ENCODE data around the gene MTCL1. TPM values are rescaled to one million over a fixed set of nuclear protein-coding genes. Genes with fewer than 3 reads are reported as not detected.

MTCL1 gene
- total and polyA plus RNA-seq, 2 of the 8 experiments (the other 6 are each of a cell fraction or from before 2014, with no cell fraction given) = 16.6 to 60.8 TPM

DNA sequence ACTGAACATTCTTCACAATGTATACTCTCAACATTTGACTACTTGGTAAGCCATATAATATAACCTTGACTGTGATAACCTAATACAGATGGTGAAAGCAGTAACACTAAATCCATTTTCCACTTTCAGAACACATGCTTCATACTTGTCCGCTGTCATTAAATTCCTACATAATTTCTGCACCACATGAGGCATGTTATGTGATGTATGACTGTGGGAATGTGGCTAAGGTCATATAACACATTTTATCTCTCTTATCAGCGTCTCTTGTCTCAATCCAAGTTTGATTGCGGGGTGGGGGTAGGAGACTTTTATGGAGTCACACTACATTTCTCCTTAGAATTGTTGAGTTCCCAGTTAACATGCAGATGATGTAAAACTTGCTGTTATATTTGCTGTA is 110.9 kb downstream of the MTCL1 start:
- Histone ChIP-seq H3K9ac (replicated peaks in 1 of 4; ENCODE audit: extremely low read depth in 1 of 4, low read depth in 3 of 4, low read length in 3 of 4) (no peak overlapping the region), H3K27me3 (replicated peaks in 1 of 4; ENCODE audit: control insufficient read depth in 3 of 4, extremely low read depth in 1 of 4, insufficient read depth in 3 of 4, low read length in 3 of 4) (no peaks in the 10 kb centered on the region), H3K56ac (replicated peaks; ENCODE audit: insufficient read length, low read depth, low read length) (no peak overlapping the region), H3K27ac (ENCODE audit: low read depth, low read length) (no peak overlapping the region), H3K23me2 (ENCODE audit: low read depth, low read length) (no peaks in the 10 kb centered on the region), H4K5ac (ENCODE audit: insufficient read length, low read depth, low read length) (no peak overlapping the region), H2AK5ac (ENCODE audit: low read depth, low read length) (no peak overlapping the region), H3K9me3 (ENCODE audit: insufficient read depth in 2 of 2, low read depth in 1 of 2, low read length in 1 of 2) (no peaks in the 10 kb centered on the region), H3K23ac (ENCODE audit: insufficient read length) (no peak overlapping the region), H3K79me2 (ENCODE audit: control insufficient read depth in 1 of 2, insufficient read depth in 2 of 2, low read length in 2 of 2) (no peaks in the 10 kb centered on the region), H3K4me2 (ENCODE audit: insufficient read depth in 1 of 2, low read depth in 2 of 2, low read length in 2 of 2) (no peak overlapping the region), H3K36me3 (ENCODE audit: control insufficient read depth in 2 of 4, insufficient read depth in 4 of 4, low read length in 3 of 4) (peaks cover 7 to 58% (median 28%) of the 10 kb centered on the region in 4 experiments), H3K79me1 (ENCODE audit: low read depth, low read length) (no peaks in the 10 kb centered on the region), H3K4ac (replicated peaks; ENCODE audit: insufficient read length, low read depth, low read length) (no peak overlapping the region), H3K4me3 (ENCODE audit: extremely low read depth in 1 of 4, insufficient read depth in 2 of 4, low read depth in 3 of 4, low read length in 4 of 4) (no peak overlapping the region), H2BK5ac (ENCODE audit: low read depth, low read length) (no peak overlapping the region), H3K4me1 (replicated peaks in 1 of 4; ENCODE audit: control insufficient read depth in 3 of 4, insufficient read depth in 4 of 4, low read length in 3 of 4) (no peaks in the 10 kb centered on the region), H3K18ac (ENCODE audit: extremely low read depth, low read length) (no peak overlapping the region), H3K14ac (ENCODE audit: insufficient read length) (no peak overlapping the region), H2AFZ (ENCODE audit: low read length) (no peak overlapping the region), H2BK120ac (replicated peaks; ENCODE audit: low read depth, low read length) (no peak overlapping the region), H4K91ac (replicated peaks; ENCODE audit: insufficient read length, low read length) (no peak overlapping the region), H4K20me1 (replicated peaks in 1 of 2; ENCODE audit: control insufficient read depth in 1 of 2, insufficient read depth in 2 of 2, low read length in 2 of 2) (no peaks in the 10 kb centered on the region), H4K8ac (ENCODE audit: extremely low read depth, insufficient read depth, low read length) (no peak overlapping the region), H2BK15ac (ENCODE audit: low read length) (no peak overlapping the region), H2BK12ac (ENCODE audit: low read depth, low read length) (no peak overlapping the region), H2BK20ac (ENCODE audit: low read length) (no peak overlapping the region)
- TF ChIP-seq PHF8 (conservative IDR thresholded peaks at IDR 0.05; ENCODE audit: low read depth, low read length) = no peak
- 92% methylated on average over 3 of the region's 3 CpGs; no CpG with 5 or more reads in 1 of the 2 experiments for WGBS, 2 experiments (ENCODE audit: extremely low coverage in 1 of 2, insufficient coverage in 1 of 2, insufficient read length in 1 of 2, insufficient replicate concordance in 2 of 2, low coverage in 1 of 2, low lambda C conversion rate in 2 of 2, missing lambda C conversion rate in 1 of 2)
- DNase-seq (ENCODE audit: low read depth in 1 of 2, low spot score in 2 of 2) (no peak), FAIRE-seq (no peak)
- CTCF ChIA-PET (ENCODE audit: partially characterized antibody) = no interaction called here
- POLR2A ChIA-PET (ENCODE audit: partially characterized antibody) = no interaction called here
